Measurements from ENCODE around the gene MYO3B.

The MYO3B gene

GRCh38 chr2:170577356-170577755, 399.4 kb downstream of the MYO3B start:
- TF ChIP-seq CTCF (IDR thresholded peaks at IDR 0.05; ENCODE audit: control extremely low read depth, extremely low read depth, low read depth, missing control alignments), result no peak
- no peak for DNase-seq (ENCODE audit: extremely low spot score)
- ChIA-PET POLR2A (no interaction called here), CTCF (interaction anchor here (1.0 to 1.7 kb wide), 5 partner anchors 8 to 168 kb away, joined by 3 to 4 read pairs (median 3); no protein-coding TSS in a partner anchor)

GRCh38 chr2:170578606-170579005, 400.7 kb downstream of the MYO3B start:
- DNase-seq (ENCODE audit: extremely low spot score), result no peak
- no peak for TF ChIP-seq CTCF (IDR thresholded peaks at IDR 0.05; ENCODE audit: control extremely low read depth, extremely low read depth, low read depth, missing control alignments)
- ChIA-PET CTCF (no interaction called here), POLR2A (no interaction called here)

- TF ChIP-seq CTCF (IDR thresholded peaks at IDR 0.05; ENCODE audit: control extremely low read depth, extremely low read depth, low read depth, missing control alignments), result no peak
- CTCF ChIA-PET, result no interaction called here
- DNase-seq (ENCODE audit: extremely low spot score), result no peak
- POLR2A ChIA-PET, result no interaction called here
Observed at GRCh38 chr2:170579511-170579910, 401.6 kb downstream of the MYO3B start.

GRCh38 chr2:170582313-170582712, 404.4 kb downstream of the MYO3B start:
- CTCF ChIA-PET, result interaction anchor here (1.0 to 1.1 kb wide), 2 partner anchors 22 to 97 kb away, joined by 3 read pairs; no protein-coding TSS in a partner anchor
- no peak for DNase-seq (ENCODE audit: extremely low spot score)
- POLR2A ChIA-PET, result no interaction called here
- TF ChIP-seq CTCF (IDR thresholded peaks at IDR 0.05; ENCODE audit: control extremely low read depth, extremely low read depth, low read depth, missing control alignments), result no peak

- ChIA-PET CTCF (interaction anchor here (1.0 kb wide), 1 partner anchor 97 kb away, joined by 3 read pairs; no protein-coding TSS in a partner anchor), POLR2A (no interaction called here)
- TF ChIP-seq CTCF (IDR thresholded peaks at IDR 0.05; ENCODE audit: control extremely low read depth, extremely low read depth, low read depth, missing control alignments), result no peak
- no peak for DNase-seq (ENCODE audit: extremely low spot score)
Observed at GRCh38 chr2:170582751-170583463, 405.0 kb downstream of the MYO3B start.

GRCh38 chr2:170585067-170585466, 407.1 kb downstream of the MYO3B start:
- POLR2A ChIA-PET, result no interaction called here
- no peak for TF ChIP-seq CTCF (IDR thresholded peaks at IDR 0.05; ENCODE audit: control extremely low read depth, extremely low read depth, low read depth, missing control alignments)
- DNase-seq (ENCODE audit: extremely low spot score), result no peak
- CTCF ChIA-PET, result interaction anchor here (0.8 kb wide), 1 partner anchor 8 kb away, joined by 4 read pairs; no protein-coding TSS in a partner anchor
